Measurements from ENCODE around the gene BTBD8. TPM values are rescaled to one million over a fixed set of nuclear protein-coding genes. Genes with fewer than 3 reads are reported as not detected.

BTBD8 gene
- total RNA-seq, 1 experiment from 2014 or later, result 2.9 TPM

GRCh38 chr1:92081031-92081430 is 886 bp downstream of the BTBD8 start:
- DNase-seq (ENCODE audit: low read depth, low spot score), result no peak
- in situ Hi-C loops (cut with HindIII; ENCODE audit: low pct_unique_long_range_greater_than_20kb, low sequenced_read_pairs), result no loop called here

GRCh38 chr1:92084651-92085050 is 4.5 kb downstream of the BTBD8 start:
- in situ Hi-C loops (cut with HindIII; ENCODE audit: low pct_unique_long_range_greater_than_20kb, low sequenced_read_pairs), result no loop called here
- no peak for DNase-seq (ENCODE audit: low read depth, low spot score)

GRCh38 chr1:92085727-92086126 is 5.6 kb downstream of the BTBD8 start:
- DNase-seq (ENCODE audit: low read depth, low spot score), result no peak
- in situ Hi-C loops (cut with HindIII; ENCODE audit: low pct_unique_long_range_greater_than_20kb, low sequenced_read_pairs), result no loop called here

- no peak for DNase-seq (ENCODE audit: low read depth, low spot score)
- in situ Hi-C loops (cut with HindIII; ENCODE audit: low pct_unique_long_range_greater_than_20kb, low sequenced_read_pairs), result no loop called here
These were observed 7.4 kb downstream of the BTBD8 start for GRCh38 chr1:92087542-92087941.

- DNase-seq (ENCODE audit: low read depth, low spot score), result no peak
- in situ Hi-C loops (cut with HindIII; ENCODE audit: low pct_unique_long_range_greater_than_20kb, low sequenced_read_pairs), result no loop called here
These were observed 11.5 kb downstream of the BTBD8 start for GRCh38 chr1:92091625-92092024.

- in situ Hi-C loops (cut with HindIII; ENCODE audit: low pct_unique_long_range_greater_than_20kb, low sequenced_read_pairs), result no loop called here
- DNase-seq (ENCODE audit: low read depth, low spot score), result no peak
These were observed 13.9 kb downstream of the BTBD8 start for GRCh38 chr1:92094090-92094489.

- no peak for DNase-seq (ENCODE audit: low read depth, low spot score)
- in situ Hi-C loops (cut with HindIII; ENCODE audit: low pct_unique_long_range_greater_than_20kb, low sequenced_read_pairs), result no loop called here
These were observed 14.4 kb downstream of the BTBD8 start for GRCh38 chr1:92094595-92094994.

GRCh38 chr1:92095874-92096273 is 15.7 kb downstream of the BTBD8 start:
- no peak for DNase-seq (ENCODE audit: low read depth, low spot score)
- in situ Hi-C loops (cut with HindIII; ENCODE audit: low pct_unique_long_range_greater_than_20kb, low sequenced_read_pairs), result no loop called here

- no peak for DNase-seq (ENCODE audit: low read depth, low spot score)
- in situ Hi-C loops (cut with HindIII; ENCODE audit: low pct_unique_long_range_greater_than_20kb, low sequenced_read_pairs), result no loop called here
These were observed 16.2 kb downstream of the BTBD8 start for GRCh38 chr1:92096317-92096716.

GRCh38 chr1:92105546-92106081 is 25.5 kb downstream of the BTBD8 start:
- in situ Hi-C loops (cut with HindIII; ENCODE audit: low pct_unique_long_range_greater_than_20kb, low sequenced_read_pairs), result no loop called here
- no peak for DNase-seq (ENCODE audit: low read depth, low spot score)

- no peak for DNase-seq (ENCODE audit: low read depth, low spot score)
- in situ Hi-C loops (cut with HindIII; ENCODE audit: low pct_unique_long_range_greater_than_20kb, low sequenced_read_pairs), result no loop called here
These were observed 28.5 kb downstream of the BTBD8 start for GRCh38 chr1:92108631-92109030.

GRCh38 chr1:92117526-92117925 is 37.4 kb downstream of the BTBD8 start:
- in situ Hi-C loops (cut with HindIII; ENCODE audit: low pct_unique_long_range_greater_than_20kb, low sequenced_read_pairs), result no loop called here
- no peak for DNase-seq (ENCODE audit: low read depth, low spot score)

- DNase-seq (ENCODE audit: low read depth, low spot score), result no peak
- in situ Hi-C loops (cut with HindIII; ENCODE audit: low pct_unique_long_range_greater_than_20kb, low sequenced_read_pairs), result no loop called here
These were observed 38.7 kb downstream of the BTBD8 start for GRCh38 chr1:92118826-92119225.

GRCh38 chr1:92123868-92124267 is 43.7 kb downstream of the BTBD8 start:
- no peak for DNase-seq (ENCODE audit: low read depth, low spot score)
- in situ Hi-C loops (cut with HindIII; ENCODE audit: low pct_unique_long_range_greater_than_20kb, low sequenced_read_pairs), result no loop called here

- DNase-seq (ENCODE audit: low read depth, low spot score), result peak; percentile 71
- in situ Hi-C loops (cut with HindIII; ENCODE audit: low pct_unique_long_range_greater_than_20kb, low sequenced_read_pairs), result no loop called here
These were observed 45.1 kb downstream of the BTBD8 start for GRCh38 chr1:92125204-92125603.

GRCh38 chr1:92126088-92126487 is 45.9 kb downstream of the BTBD8 start:
- no peak for DNase-seq (ENCODE audit: low read depth, low spot score)
- in situ Hi-C loops (cut with HindIII; ENCODE audit: low pct_unique_long_range_greater_than_20kb, low sequenced_read_pairs), result no loop called here

GRCh38 chr1:92134331-92134730 is 54.2 kb downstream of the BTBD8 start:
- DNase-seq (ENCODE audit: low read depth, low spot score), result no peak
- in situ Hi-C loops (cut with HindIII; ENCODE audit: low pct_unique_long_range_greater_than_20kb, low sequenced_read_pairs), result no loop called here

- in situ Hi-C loops (cut with HindIII; ENCODE audit: low pct_unique_long_range_greater_than_20kb, low sequenced_read_pairs), result no loop called here
- DNase-seq (ENCODE audit: low read depth, low spot score), result no peak
These were observed 56.2 kb downstream of the BTBD8 start for GRCh38 chr1:92136341-92136740.

- in situ Hi-C loops (cut with HindIII; ENCODE audit: low pct_unique_long_range_greater_than_20kb, low sequenced_read_pairs), result no loop called here
- DNase-seq (ENCODE audit: low read depth, low spot score), result no peak
These were observed 74.8 kb downstream of the BTBD8 start for GRCh38 chr1:92154934-92155333.

- DNase-seq (ENCODE audit: low read depth, low spot score), result no peak
- in situ Hi-C loops (cut with HindIII; ENCODE audit: low pct_unique_long_range_greater_than_20kb, low sequenced_read_pairs), result no loop called here
These were observed 79.4 kb downstream of the BTBD8 start for GRCh38 chr1:92159593-92159992.

Data from SK-MEL-5 (cell line).